ENCODE results near the gene SLC4A5.

SLC4A5 gene

GRCh38 chr2:74343316-74343715, at the start of gene SLC4A5:
TSS of gene SLC4A5 (minus strand) at chr2:74343416. CDS start at chr2:74315023, 28,393 bp downstream.
- DNase-seq: no peak

GRCh38 chr2:74392449-74392743, 49.2 kb upstream of the SLC4A5 start:
- no peak for DNase-seq

- DNase-seq: peak; percentile 97
These were observed 48.6 kb upstream of the SLC4A5 start for GRCh38 chr2:74391580-74392448.

GRCh38 chr2:74391209-74391579, 48.0 kb upstream of the SLC4A5 start:
- DNase-seq: no peak

GRCh38 chr2:74390606-74391005, 47.4 kb upstream of the SLC4A5 start:
- DNase-seq: no peak

- no peak for DNase-seq
These were observed 44.1 kb upstream of the SLC4A5 start for GRCh38 chr2:74387346-74387745.

- no peak for DNase-seq
These were observed 42.2 kb upstream of the SLC4A5 start for GRCh38 chr2:74385396-74385795.

- DNase-seq: no peak
These were observed 40.8 kb upstream of the SLC4A5 start for GRCh38 chr2:74384051-74384450.

- no peak for DNase-seq
These were observed 40.0 kb upstream of the SLC4A5 start for GRCh38 chr2:74383254-74383653.

GRCh38 chr2:74381751-74382150, 38.5 kb upstream of the SLC4A5 start:
- no peak for DNase-seq

GRCh38 chr2:74379851-74380789, 36.9 kb upstream of the SLC4A5 start, which contains the start of gene DCTN1:
TSS of gene DCTN1 (minus strand) at chr2:74380311. CDS start at chr2:74380037, 274 bp downstream.
- DNase-seq: no peak

- DNase-seq: no peak
These were observed 34.8 kb upstream of the SLC4A5 start for GRCh38 chr2:74378007-74378406.

GRCh38 chr2:74375838-74376237, 32.6 kb upstream of the SLC4A5 start:
- DNase-seq: no peak

GRCh38 chr2:74374509-74375205, 31.4 kb upstream of the SLC4A5 start:
- no peak for DNase-seq

GRCh38 chr2:74373985-74374384, 30.8 kb upstream of the SLC4A5 start:
- no peak for DNase-seq

GRCh38 chr2:74373221-74373676, 30.0 kb upstream of the SLC4A5 start:
- DNase-seq: no peak

GRCh38 chr2:74372674-74373073, 29.5 kb upstream of the SLC4A5 start:
- no peak for DNase-seq

GRCh38 chr2:74371421-74371820, 28.2 kb upstream of the SLC4A5 start:
- DNase-seq: no peak

GRCh38 chr2:74369976-74370375, 26.8 kb upstream of the SLC4A5 start:
- DNase-seq: no peak

GRCh38 chr2:74368499-74368898, 25.3 kb upstream of the SLC4A5 start:
- no peak for DNase-seq

- no peak for DNase-seq
These were observed 24.6 kb upstream of the SLC4A5 start for GRCh38 chr2:74367789-74368188.

GRCh38 chr2:74366036-74366435, 22.8 kb upstream of the SLC4A5 start:
- no peak for DNase-seq

All from activated CD4-positive, alpha-beta T cell treated with anti-CD3 and anti-CD28 coated beads, Interleukin-2, amount 50 U/mL, for 1 hour (primary cell).